CD4-positive, CD25-positive, alpha-beta regulatory T cell (primary cell): ENCODE measurements around the gene SSBP3. TPM values are rescaled to one million over a fixed set of nuclear protein-coding genes. Genes with fewer than 3 reads are reported as not detected.
A peak's percentile ranks its signal among the peaks of the same experiment; 100 is the strongest.

Experiments
- ATAC-seq, 2 donors: fragments of 150-1000 bp; cut with Tn5 transposase; one replicate each; pipeline ENCODE4 v1.10.0; 2021; ENCODE audit warnings: low read depth in 2 of 2, moderate number of reproducible peaks in 2 of 2, moderate library complexity in 1 of 2
- DNase-seq, 3 donors: peaks; one replicate each; pipeline versions ENCODE4 v3.0.0 to v3.0.0-alpha.2; 2012 to 2022; ENCODE audit warnings: mixed read lengths in 1 of 3
- H3K27ac ChIP-seq: one replicate; pipeline ENCODE4 v1.7.0; 2013; ENCODE audit warnings: mild to moderate bottlenecking, low read length; ENCODE audit not compliant: insufficient read depth, poor library complexity, severe bottlenecking
- H3K27me3 ChIP-seq: one replicate; pipeline ENCODE4 v1.7.0; 2013; ENCODE audit warnings: low read length; ENCODE audit not compliant: control insufficient read depth, insufficient read depth
- H3K36me3 ChIP-seq: one replicate; pipeline ENCODE4 v1.7.0; 2013; ENCODE audit warnings: mild to moderate bottlenecking, low read length, moderate library complexity; ENCODE audit not compliant: control insufficient read depth, insufficient read depth
- H3K4me1 ChIP-seq: 2 replicates; pipeline ENCODE4 v1.7.0; 2013; ENCODE audit warnings: mild to moderate bottlenecking, low read length; ENCODE audit not compliant: insufficient read depth, control insufficient read depth, poor library complexity, severe bottlenecking
- H3K4me3 ChIP-seq: one replicate; pipeline ENCODE4 v1.7.0; 2013; ENCODE audit warnings: low read depth, mild to moderate bottlenecking, low read length, moderate library complexity
- H3K9me3 ChIP-seq, 2 experiments: 1 replicate in 1 of 2; 2 replicates in 1 of 2; pipeline ENCODE4 v1.7.0; 2013; ENCODE audit warnings: low read length in 2 of 2, mild to moderate bottlenecking in 1 of 2, moderate library complexity in 1 of 2; ENCODE audit not compliant: control insufficient read depth in 2 of 2
- H3K27ac Mint-ChIP-seq, 3 donors: one replicate each; pipeline ENCODE4 v1.8.0; 2020 to 2022; ENCODE audit warnings: mild to moderate bottlenecking in 3 of 3, mixed read lengths in 3 of 3, moderate library complexity in 2 of 3
- H3K27me3 Mint-ChIP-seq: one replicate; pipeline ENCODE4 v1.8.0; 2022; ENCODE audit warnings: mild to moderate bottlenecking, mixed read lengths
- H3K36me3 Mint-ChIP-seq: one replicate; pipeline ENCODE4 v1.8.0; 2020; ENCODE audit warnings: mixed read lengths
- H3K4me1 Mint-ChIP-seq, 4 donors: one replicate each; pipeline ENCODE4 v1.8.0; 2020 to 2022; ENCODE audit warnings: mixed read lengths in 4 of 4, mild to moderate bottlenecking in 1 of 4
- H3K4me3 Mint-ChIP-seq, 4 donors: one replicate each; pipeline ENCODE4 v1.8.0; 2020 to 2022; ENCODE audit warnings: mild to moderate bottlenecking in 4 of 4, mixed read lengths in 4 of 4, moderate library complexity in 3 of 4
- H3K9me3 Mint-ChIP-seq, 7 donors: one replicate each; pipeline ENCODE4 v1.8.0; 2020 to 2022; ENCODE audit warnings: mixed read lengths in 7 of 7, mild to moderate bottlenecking in 3 of 7, moderate library complexity in 2 of 7
- polyA plus RNA-seq, 4 donors: library from polyadenylated mRNA; unstranded; fragments of 300-500 nt; fragmentation: Illumina TruSeq; gene quantifications; one replicate each; pipeline ENCODE4 v1.2.3, GENCODE V29; 2021
- total RNA-seq: library from RNA; stranded (reverse); gene quantifications from one replicate; pipeline ENCODE4 v1.2.3, GENCODE V29; 2022

SSBP3 gene
- total and polyA plus RNA-seq, 5 donors from 2014 or later, result 5.4 to 30.6 (median 7.2) TPM

DNA sequence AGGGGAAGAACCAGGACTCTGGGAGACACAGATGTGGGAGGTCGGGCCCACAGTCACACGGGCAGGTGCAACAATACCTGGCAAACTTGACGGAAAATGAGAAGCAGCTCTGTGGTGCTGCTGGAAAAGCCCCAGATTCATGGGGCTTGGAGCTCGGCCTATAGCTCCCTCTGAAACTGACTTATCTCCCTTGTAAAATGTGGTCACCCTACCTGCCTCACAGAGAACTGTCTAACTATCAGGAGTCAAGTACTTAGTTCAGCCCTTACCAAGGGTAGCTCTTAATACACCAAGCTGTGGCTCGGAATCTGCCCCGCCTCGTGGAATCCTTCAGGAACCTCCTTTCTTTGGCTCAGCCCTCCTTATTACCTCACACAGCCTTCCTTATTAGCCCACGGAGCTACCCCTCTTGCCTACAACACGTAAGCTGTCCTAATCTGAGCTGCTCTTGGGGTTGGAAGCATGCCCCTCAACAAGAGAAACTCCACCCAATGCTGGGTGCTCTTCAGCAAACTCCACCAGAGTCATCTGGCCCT is 137.4 kb downstream of the SSBP3 start:
- DNase-seq (no peak), ATAC-seq (no peak)
- no peak overlapping the region for H3K4me3 Mint-ChIP-seq
- H3K36me3 ChIP-seq, result no peaks in the 10 kb centered on the region
- no peaks in the 10 kb centered on the region for H3K4me1 ChIP-seq
- H3K9me3 Mint-ChIP-seq, result peaks cover 0 to 1% (median 0%) of the 10 kb centered on the region in 7 donors
- H3K9me3 ChIP-seq, result no peaks in the 10 kb centered on the region
- no peak overlapping the region for H3K4me3 ChIP-seq
- H3K27ac ChIP-seq, result no peak overlapping the region
- peaks cover 0 to 42% (median 8%) of the 10 kb centered on the region in 4 donors for H3K4me1 Mint-ChIP-seq
- no peaks in the 10 kb centered on the region for H3K27me3 ChIP-seq
- no peaks in the 10 kb centered on the region for H3K27me3 Mint-ChIP-seq
- peaks cover 5% of the 10 kb centered on the region for H3K36me3 Mint-ChIP-seq
- peak overlapping the region in 2 of 3 donors; percentile 52 to 65 for H3K27ac Mint-ChIP-seq

GRCh38 chr1:54267815-54268761 is 138.1 kb downstream of the SSBP3 start:
- H3K4me1 Mint-ChIP-seq, result peaks cover 0 to 39% (median 7%) of the 10 kb centered on the region in 4 donors
- Histone ChIP-seq H3K36me3 (no peaks in the 10 kb centered on the region), H3K27ac (no peak overlapping the region), H3K27me3 (no peaks in the 10 kb centered on the region), H3K9me3 (no peaks in the 10 kb centered on the region), H3K4me3 (no peak overlapping the region), H3K4me1 (no peaks in the 10 kb centered on the region)
- ATAC-seq (no peak), DNase-seq (no peak)
- peaks cover 5% of the 10 kb centered on the region for H3K36me3 Mint-ChIP-seq
- H3K27me3 Mint-ChIP-seq, result no peaks in the 10 kb centered on the region
- H3K4me3 Mint-ChIP-seq, result no peak overlapping the region
- H3K9me3 Mint-ChIP-seq, result peaks cover 0 to 1% (median 0%) of the 10 kb centered on the region in 7 donors
- H3K27ac Mint-ChIP-seq, result peak overlapping the region in 1 of 3 donors; percentile 79

- Histone ChIP-seq H3K36me3 (no peaks in the 10 kb centered on the region), H3K4me3 (no peak overlapping the region), H3K27ac (no peak overlapping the region), H3K4me1 (no peaks in the 10 kb centered on the region), H3K9me3 (no peaks in the 10 kb centered on the region), H3K27me3 (no peaks in the 10 kb centered on the region)
- DNase-seq (no peak), ATAC-seq (no peak)
- Mint-ChIP-seq H3K4me3 (no peak overlapping the region), H3K4me1 (peaks cover 0 to 35% (median 4%) of the 10 kb centered on the region in 4 donors), H3K9me3 (peaks cover 0 to 1% (median 0%) of the 10 kb centered on the region in 7 donors), H3K27me3 (no peaks in the 10 kb centered on the region), H3K27ac (peak overlapping the region in 1 of 3 donors; percentile 20), H3K36me3 (peaks cover 5% of the 10 kb centered on the region)
Observed at GRCh38 chr1:54266908-54267307, 139.3 kb downstream of the SSBP3 start.

- ATAC-seq (no peak), DNase-seq (no peak)
- Mint-ChIP-seq H3K4me3 (no peak overlapping the region), H3K36me3 (peaks cover 5% of the 10 kb centered on the region), H3K27ac (no peak overlapping the region), H3K4me1 (peaks cover 0 to 35% (median 6%) of the 10 kb centered on the region in 4 donors), H3K9me3 (peaks cover 0 to 1% (median 0%) of the 10 kb centered on the region in 7 donors), H3K27me3 (no peaks in the 10 kb centered on the region)
- Histone ChIP-seq H3K27ac (no peak overlapping the region), H3K4me3 (no peak overlapping the region), H3K36me3 (no peaks in the 10 kb centered on the region), H3K4me1 (no peaks in the 10 kb centered on the region), H3K9me3 (no peaks in the 10 kb centered on the region), H3K27me3 (no peaks in the 10 kb centered on the region)
Observed at GRCh38 chr1:54266195-54266594, 140.0 kb downstream of the SSBP3 start.

DNA sequence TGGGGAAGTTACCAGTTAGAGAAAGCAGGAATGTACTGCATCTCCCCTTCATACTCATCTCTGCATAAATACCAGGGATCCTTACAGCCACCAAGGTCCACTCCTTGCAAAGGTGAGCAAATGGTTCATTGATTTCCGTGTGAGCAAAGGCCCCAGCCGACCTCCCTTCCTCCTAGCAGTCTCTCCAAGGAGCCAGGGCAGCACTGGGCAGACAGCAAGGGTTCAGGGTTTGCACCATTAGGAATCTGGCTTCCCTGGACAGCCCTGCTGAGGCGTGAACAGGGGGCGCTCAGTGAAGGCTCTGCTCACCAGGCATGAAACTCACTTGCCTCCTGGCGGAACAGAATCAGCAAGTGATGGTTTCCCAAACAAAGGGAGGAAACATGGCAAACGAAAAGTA is 140.5 kb downstream of the SSBP3 start:
- Mint-ChIP-seq H3K4me3 (no peak overlapping the region), H3K4me1 (peaks cover 0 to 34% (median 7%) of the 10 kb centered on the region in 4 donors), H3K27ac (no peak overlapping the region), H3K36me3 (peaks cover 5% of the 10 kb centered on the region), H3K27me3 (no peaks in the 10 kb centered on the region), H3K9me3 (peaks cover 0 to 1% (median 0%) of the 10 kb centered on the region in 7 donors)
- Histone ChIP-seq H3K27ac (no peak overlapping the region), H3K4me1 (no peaks in the 10 kb centered on the region), H3K4me3 (no peak overlapping the region), H3K27me3 (no peaks in the 10 kb centered on the region), H3K9me3 (no peaks in the 10 kb centered on the region), H3K36me3 (no peaks in the 10 kb centered on the region)
- DNase-seq (no peak), ATAC-seq (no peak)

DNA sequence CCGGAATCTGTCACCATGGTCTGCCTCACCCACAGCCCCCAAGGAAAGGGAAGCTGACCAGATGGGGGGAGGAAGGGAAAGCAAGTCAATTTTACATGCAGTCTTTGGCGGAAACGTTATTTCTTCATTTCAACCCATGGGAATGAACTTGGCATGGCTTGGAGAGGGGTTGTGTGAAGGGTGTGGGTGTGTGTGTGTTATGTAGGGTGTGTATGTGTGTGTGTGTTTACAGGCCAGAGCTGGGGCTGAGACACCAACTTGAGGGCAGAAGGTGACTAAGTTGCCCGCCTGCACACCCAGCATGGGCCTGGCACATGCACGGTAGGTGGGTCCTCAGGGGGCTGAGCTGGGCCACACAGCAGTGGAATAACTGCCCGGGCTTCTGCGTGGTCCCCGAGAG is 141.1 kb downstream of the SSBP3 start:
- Histone ChIP-seq H3K27me3 (no peaks in the 10 kb centered on the region), H3K9me3 (no peaks in the 10 kb centered on the region), H3K4me3 (no peak overlapping the region), H3K27ac (no peak overlapping the region), H3K4me1 (no peaks in the 10 kb centered on the region), H3K36me3 (no peaks in the 10 kb centered on the region)
- no peaks in the 10 kb centered on the region for H3K27me3 Mint-ChIP-seq
- H3K36me3 Mint-ChIP-seq, result peaks cover 5% of the 10 kb centered on the region
- H3K4me3 Mint-ChIP-seq, result no peak overlapping the region
- DNase-seq (no peak), ATAC-seq (no peak)
- H3K4me1 Mint-ChIP-seq, result peaks cover 0 to 29% (median 9%) of the 10 kb centered on the region in 4 donors
- no peak overlapping the region for H3K27ac Mint-ChIP-seq
- H3K9me3 Mint-ChIP-seq, result peaks cover 0 to 1% (median 0%) of the 10 kb centered on the region in 7 donors

DNA sequence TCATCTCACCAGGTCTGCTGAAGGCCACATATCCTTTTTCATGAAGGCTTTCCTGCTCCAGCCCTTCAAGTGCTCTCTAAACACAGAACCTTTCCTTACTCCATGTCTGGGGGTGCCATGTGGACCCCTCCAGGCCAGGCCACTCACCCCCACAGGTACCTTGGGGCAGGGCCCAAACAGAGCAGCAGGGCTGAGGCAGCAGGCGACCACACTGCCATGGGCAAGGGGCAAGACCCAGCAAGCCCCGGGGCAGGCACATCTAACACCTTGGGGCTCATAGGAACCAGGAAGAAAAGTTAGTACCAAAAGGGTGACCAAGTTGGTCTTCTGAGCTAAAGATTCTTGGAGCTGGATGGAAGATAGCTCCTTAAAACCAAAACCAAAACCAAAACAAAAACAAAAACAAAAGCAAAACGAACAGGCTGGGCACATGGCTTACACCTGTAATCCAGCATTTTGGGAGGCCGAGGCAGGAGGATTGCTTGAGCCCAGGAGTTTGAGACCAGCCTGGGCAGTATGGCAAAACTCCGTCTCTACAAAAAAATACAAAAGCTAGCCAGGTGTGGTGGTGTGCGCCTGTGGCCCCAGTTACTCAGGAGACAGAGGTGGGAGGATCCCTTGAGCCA is 142.5 kb downstream of the SSBP3 start:
- ATAC-seq (no peak), DNase-seq (peak in 1 of 3 donors; percentile 26)
- H3K36me3 Mint-ChIP-seq, result peaks cover 5% of the 10 kb centered on the region
- no peak overlapping the region for H3K4me3 ChIP-seq
- no peaks in the 10 kb centered on the region for H3K27me3 ChIP-seq
- H3K27ac ChIP-seq, result no peak overlapping the region
- H3K4me1 Mint-ChIP-seq, result peaks cover 0 to 20% (median 7%) of the 10 kb centered on the region in 4 donors
- H3K9me3 ChIP-seq, result no peaks in the 10 kb centered on the region
- no peaks in the 10 kb centered on the region for H3K27me3 Mint-ChIP-seq
- peak overlapping the region in 2 of 3 donors; percentile 47 to 61 for H3K27ac Mint-ChIP-seq
- peaks cover 0 to 1% (median 0%) of the 10 kb centered on the region in 7 donors for H3K9me3 Mint-ChIP-seq
- H3K36me3 ChIP-seq, result no peaks in the 10 kb centered on the region
- no peak overlapping the region for H3K4me3 Mint-ChIP-seq
- H3K4me1 ChIP-seq, result no peaks in the 10 kb centered on the region
